Measurements from ENCODE around the gene RNF126.

The RNF126 gene

GRCh38 chr19:602391-603301, 60.4 kb downstream of the RNF126 start:
- TF ChIP-seq, protein P1, sequence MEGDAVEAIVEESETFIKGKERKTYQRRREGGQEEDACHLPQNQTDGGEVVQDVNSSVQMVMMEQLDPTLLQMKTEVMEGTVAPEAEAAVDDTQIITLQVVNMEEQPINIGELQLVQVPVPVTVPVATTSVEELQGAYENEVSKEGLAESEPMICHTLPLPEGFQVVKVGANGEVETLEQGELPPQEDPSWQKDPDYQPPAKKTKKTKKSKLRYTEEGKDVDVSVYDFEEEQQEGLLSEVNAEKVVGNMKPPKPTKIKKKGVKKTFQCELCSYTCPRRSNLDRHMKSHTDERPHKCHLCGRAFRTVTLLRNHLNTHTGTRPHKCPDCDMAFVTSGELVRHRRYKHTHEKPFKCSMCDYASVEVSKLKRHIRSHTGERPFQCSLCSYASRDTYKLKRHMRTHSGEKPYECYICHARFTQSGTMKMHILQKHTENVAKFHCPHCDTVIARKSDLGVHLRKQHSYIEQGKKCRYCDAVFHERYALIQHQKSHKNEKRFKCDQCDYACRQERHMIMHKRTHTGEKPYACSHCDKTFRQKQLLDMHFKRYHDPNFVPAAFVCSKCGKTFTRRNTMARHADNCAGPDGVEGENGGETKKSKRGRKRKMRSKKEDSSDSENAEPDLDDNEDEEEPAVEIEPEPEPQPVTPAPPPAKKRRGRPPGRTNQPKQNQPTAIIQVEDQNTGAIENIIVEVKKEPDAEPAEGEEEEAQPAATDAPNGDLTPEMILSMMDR (IDR thresholded peaks at IDR 0.05; ENCODE audit: low read length, missing control alignments): no peak

GRCh38 chr19:601790-602189, 61.2 kb downstream of the RNF126 start:
- no peak for DNase-seq (ENCODE audit: low read depth)
- TF ChIP-seq, protein P1 (IDR thresholded peaks at IDR 0.05; ENCODE audit: low read length, missing control alignments): no peak
- no peak overlapping the region for H3K4me3 ChIP-seq (replicated peaks; ENCODE audit: low read depth, low read length)

More at GRCh38 chr19:602391-603301, 60.4 kb downstream of the RNF126 start:
- H3K4me3 ChIP-seq (replicated peaks; ENCODE audit: low read depth, low read length): no peak overlapping the region
- no peak for DNase-seq (ENCODE audit: low read depth)

DNA sequence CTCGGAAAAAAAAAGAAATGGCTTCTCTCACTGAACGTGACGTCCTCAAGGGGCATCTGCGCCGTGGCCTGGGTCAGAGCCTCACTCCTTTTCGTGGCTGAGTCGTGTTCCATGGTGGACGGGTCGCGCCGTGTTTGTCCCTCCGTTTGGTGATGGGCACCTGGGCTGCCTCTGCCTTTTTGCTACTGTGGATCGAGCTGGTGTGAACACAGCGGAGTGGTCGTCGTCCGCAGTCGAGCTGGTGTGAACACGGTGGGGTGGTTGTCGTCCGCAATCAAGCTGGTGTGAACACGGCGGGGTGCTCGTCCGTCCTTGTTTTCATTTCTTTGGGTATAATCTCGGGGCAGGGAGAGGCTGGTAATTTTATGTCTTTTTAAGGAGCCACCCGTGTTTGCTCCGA, 61.7 kb downstream of the RNF126 start:
- H3K4me3 ChIP-seq (replicated peaks; ENCODE audit: low read depth, low read length): no peak overlapping the region
- DNase-seq (ENCODE audit: low read depth): no peak
- TF ChIP-seq, protein P1 (IDR thresholded peaks at IDR 0.05; ENCODE audit: low read length, missing control alignments): no peak

All from fibroblast of pulmonary artery (primary cell).